GM18507 (cell line): ENCODE results near the gene SLC41A3.
"Not testable (repeated sequence)": the region's sequence is repeated elsewhere in the genome, so short reads cannot be mapped to it uniquely, and the experiment has no call there.

ENCODE experiments used
- DNase-seq: peaks from one replicate; pipeline ENCODE4 v3.0.0; 2011; ENCODE audit warnings: low read depth; ENCODE audit not compliant: insufficient read length; ENCODE audit errors: extremely low spot score
- FAIRE-seq: peaks from 2 replicates; lab custom pipeline; 2011; peaks lifted over from hg19 to GRCh38; lab: Jason Lieb, UNC

SLC41A3 gene

DNA sequence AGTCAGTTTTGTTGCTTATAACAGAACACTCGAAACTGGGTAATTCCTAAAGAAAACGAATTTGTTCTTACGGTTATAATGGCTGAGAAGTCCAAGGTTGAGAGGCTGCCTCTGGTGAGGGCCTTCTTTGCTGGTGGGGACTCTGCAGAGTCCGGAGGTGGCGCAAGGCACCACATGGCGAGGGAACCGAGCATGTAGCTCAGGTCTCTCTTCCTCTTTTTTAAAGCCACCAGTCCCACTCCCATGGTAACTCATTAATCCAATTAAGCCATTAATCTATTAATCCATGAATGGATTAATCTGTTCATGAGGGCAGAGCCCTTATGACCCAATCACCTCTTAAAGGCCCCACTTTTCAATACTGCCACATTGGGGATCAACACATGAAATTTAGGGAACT is 64.9 kb downstream of the SLC41A3 start:
- DNase-seq (no peak), FAIRE-seq (no peak)

DNA sequence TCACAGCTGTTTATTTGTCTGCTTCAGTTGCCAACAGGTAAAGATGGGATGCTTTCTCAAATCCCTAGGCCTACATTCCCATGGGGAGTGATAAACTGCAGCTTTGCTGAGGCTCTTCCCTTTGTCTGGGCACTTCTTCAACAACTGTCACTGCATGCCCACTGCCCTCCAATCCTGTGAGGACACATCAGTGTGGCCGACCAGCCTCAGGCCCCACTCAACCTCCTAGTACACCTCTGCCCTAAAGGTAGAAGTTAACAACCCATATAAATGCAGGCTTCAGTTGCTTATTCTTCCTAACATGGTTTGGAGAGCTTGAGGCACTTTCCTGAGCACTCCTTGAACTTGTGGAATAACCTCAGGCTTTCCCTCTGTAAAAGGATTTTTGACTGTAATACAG is 65.4 kb downstream of the SLC41A3 start:
- FAIRE-seq (no peak), DNase-seq (no peak)

DNA sequence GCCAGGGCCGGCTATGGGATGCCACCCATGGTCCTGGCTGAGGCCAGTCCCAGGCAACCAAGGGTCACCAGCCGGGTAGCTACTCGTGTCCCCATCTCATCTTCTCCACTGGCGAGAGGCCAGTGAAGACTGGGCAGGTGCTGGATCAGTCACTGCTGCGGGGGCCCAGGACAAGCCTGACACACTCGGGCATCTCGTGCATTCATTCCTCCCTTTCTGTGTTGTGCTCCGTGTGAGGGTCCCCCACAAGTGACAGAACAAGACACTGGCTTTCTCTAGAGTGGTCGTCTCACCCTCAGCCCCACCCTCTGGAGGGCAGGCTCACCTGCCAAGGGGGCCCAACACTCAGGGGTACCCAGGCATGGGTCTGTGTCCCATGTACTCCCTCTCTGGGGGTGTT is 66.6 kb downstream of the SLC41A3 start:
- FAIRE-seq (no peak), DNase-seq (no peak)

DNA sequence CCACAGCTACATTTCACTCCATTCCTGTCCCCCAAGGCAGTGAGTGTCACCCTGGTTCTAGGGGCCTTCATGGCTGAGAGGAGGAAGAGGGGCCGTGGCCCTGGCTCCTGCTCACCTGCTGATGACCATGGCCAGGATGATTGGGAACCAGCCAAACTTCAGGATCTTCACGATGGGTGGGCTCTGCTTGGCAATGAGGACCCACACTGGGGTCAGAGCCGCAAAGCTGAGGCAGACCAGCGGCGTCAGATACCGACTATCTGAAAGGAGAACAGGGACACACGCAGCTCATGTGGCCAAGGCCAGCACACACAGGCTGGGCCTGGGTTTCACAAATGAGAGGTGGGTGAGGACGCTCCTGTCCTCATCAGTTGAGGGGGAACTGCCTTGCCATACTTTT is 67.3 kb downstream of the SLC41A3 start:
- no peak for DNase-seq
- no peak for FAIRE-seq

DNA sequence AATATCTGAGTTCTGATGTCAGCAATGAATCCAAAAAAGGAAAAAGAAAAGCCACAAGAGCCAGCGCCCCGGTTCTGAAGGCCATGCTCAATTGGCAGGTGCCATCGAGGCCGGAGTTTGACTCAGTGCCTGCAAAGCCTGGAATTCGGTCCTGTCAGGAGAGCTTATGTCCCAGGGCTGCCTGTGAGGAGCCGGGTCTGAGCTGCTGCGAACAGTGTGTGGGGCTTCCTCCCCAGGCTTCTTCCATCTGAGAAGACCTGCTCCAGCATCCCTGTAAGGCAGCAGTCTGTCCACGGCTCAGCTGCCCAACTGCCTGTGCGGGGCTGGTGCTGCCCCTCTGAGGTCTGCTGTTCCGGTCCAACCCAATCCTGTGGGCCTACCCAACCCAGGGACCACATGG is 68.8 kb downstream of the SLC41A3 start:
- FAIRE-seq (no peak), DNase-seq (no peak)

DNA sequence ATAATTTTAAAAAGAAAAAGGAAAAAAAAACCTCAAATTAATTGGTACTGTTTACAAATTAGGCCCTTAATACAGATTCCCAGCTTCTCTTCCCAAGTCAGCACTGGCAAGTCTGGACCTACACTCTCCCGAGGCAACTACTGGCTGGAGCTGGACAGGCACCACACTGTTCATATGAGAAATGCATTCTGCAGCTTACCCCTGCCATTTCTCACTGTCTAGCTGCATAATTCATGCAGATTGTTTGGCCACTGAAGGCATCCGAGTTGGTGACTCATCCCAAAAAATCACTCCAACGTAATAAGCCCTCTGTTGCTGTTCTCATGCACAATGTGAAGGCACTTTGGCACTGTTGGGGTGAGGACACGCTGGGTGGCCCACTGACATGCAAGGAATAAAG is 69.7 kb downstream of the SLC41A3 start:
- FAIRE-seq (no peak), DNase-seq (no peak)

DNA sequence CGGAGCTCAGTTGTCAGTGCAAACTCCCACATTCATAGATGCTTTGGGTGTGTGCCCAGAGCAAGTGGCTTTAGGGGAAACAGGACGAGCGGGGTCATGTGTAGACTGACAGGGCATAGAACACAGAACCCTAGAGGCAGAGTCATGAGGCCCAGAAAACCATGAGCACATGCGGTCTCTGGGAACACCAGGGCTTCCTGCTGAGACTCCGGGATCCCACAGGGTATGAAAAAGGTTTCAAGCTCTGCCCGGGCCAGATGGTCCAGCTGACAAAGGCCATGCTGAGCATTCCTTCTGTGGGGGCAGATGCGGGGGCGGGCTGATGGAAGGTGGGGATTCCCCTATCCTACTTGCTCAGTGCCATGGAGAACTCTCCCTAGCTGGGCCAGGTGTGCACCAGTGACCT is 70.2 kb downstream of the SLC41A3 start:
- no peak for FAIRE-seq

DNA sequence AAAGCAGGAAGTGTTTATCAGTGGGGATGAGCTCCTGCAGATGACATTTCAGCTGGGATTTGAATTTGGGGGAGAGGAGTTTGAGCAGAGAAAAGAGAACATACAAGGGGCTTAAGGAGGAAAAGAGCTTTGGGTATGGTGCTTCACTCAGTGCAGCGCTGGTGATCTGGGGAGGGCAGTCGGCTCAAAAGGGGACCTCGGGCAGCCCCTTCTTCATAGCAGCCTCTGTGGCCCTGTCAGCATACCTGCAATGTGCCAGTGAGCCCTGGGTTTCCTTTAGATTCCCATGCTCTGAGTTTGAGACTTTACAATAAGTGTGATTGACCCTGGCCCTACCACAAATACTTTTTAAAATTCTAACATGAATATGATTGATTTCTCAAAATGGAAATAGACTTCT is 74.7 kb downstream of the SLC41A3 start:
- FAIRE-seq (no peak), DNase-seq (no peak)

More for the DNA sequence above, 70.2 kb downstream of the SLC41A3 start:
- DNase-seq: no peak

DNA sequence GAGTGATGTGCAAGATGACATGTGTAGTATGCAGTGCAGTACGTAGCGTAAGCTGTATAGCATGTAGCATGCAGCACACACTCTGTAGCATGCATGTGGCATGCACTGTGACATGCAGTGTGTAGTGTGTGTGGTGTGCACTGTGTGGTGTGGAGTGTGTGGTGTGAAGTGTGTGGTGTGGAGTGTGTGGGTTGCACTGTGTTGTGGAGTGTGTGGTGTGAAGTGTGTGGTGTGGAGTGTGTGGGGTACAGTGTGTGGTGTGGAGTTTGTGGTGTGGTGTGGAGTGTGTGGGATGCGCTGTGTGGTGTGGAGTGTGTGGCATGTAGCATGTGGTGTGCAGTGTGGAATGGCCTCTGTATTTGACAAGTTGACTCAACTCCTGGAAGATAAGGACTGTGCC is 75.7 kb downstream of the SLC41A3 start:
- FAIRE-seq: no peak

DNA sequence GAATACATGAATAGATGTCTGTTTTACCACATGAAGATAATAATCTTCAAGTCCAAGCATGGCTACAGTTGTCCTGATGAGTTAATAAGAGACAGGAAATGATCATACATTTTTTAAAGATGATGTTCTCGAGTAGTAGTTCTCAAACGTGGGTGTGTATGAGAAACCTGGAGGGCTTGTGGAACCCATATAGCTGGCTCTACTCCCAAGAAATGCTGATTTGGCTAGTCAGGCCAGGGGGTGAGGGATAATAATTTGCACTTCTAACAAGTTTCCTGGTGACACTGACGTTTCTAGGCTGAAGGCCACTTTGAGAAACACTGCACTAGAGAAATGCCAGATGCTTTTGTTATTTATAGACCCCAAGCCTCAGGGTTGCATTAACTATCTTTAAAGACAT is 78.0 kb downstream of the SLC41A3 start:
- FAIRE-seq: no peak
- DNase-seq: no peak

More for the DNA sequence above, 75.7 kb downstream of the SLC41A3 start:
- no peak for DNase-seq

DNA sequence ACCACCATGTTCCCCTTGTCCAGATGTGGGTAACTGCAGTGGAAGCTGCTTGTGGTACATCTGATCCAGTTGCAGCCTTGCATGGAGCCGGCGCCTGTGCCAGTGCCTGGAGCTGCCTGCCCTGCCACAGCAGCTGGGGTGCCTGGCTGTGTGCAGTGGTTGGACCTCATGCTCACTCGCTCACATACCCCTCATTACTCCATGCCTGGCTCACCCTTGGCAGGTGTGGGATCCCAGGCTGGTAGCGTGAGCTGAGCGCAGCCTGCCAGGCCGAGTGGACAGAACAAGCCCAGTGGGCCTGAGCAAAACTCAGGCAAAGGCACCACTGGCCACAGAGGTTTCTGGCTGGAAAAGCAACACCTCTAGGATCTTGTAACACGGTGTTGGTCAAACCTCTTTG is 79.2 kb downstream of the SLC41A3 start:
- FAIRE-seq (no peak), DNase-seq (no peak)

DNA sequence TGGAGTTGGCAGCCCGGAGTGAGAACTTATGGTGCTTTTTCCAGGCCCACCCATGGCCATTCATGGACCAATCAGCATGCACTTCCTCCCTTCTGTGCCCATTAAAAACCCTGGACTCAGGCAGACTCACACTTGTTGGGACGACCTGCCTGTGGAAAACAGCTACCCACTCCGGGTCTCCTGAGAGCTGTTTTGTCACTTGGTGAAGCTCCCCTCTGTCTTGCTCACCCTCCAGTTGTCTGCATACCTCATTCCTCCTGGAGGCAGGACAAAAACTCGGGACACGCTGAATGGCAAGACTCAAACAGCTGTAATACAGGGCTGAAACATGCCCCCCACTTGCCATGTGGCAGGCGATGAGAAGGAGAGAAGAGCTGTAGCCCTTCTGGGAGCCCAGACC is 79.7 kb downstream of the SLC41A3 start:
- no peak for FAIRE-seq
- DNase-seq: no peak

DNA sequence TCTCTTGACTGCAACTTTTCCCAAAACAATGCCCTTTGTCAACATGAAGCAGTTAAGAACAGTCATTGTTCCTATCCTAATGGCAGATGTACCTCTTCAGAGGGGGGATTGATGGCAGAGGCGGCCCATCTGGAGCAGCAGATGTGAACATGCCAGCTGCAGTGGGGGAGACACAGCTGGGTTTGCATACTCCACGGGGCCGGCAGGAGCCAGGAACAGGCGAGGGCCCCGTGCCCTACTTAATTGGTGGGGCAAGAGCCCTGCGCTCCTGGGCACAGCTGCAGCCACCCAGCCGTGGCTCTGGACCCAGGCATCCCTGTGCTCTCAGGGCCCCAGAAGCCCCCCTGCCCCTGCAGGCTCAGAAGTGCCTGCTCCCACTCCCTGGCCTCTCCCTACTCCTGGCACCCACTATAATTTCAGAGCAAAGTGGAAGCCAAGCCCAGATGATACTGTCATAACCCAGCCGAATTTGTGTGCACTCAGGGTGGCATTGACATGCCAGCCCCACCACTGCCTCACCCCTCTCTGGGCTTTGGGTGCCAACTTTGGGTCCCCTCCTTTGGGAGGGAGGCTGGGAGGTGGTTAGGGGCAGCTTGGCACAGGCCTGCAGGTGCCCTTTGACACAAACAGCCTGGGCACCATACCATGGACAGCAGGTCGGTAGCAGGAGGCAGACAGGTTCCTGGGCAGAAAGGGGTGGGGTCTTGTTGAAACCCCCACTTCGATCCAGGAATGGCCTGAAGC is 80.3 kb downstream of the SLC41A3 start:
- no peak for DNase-seq
- no peak for FAIRE-seq

DNA sequence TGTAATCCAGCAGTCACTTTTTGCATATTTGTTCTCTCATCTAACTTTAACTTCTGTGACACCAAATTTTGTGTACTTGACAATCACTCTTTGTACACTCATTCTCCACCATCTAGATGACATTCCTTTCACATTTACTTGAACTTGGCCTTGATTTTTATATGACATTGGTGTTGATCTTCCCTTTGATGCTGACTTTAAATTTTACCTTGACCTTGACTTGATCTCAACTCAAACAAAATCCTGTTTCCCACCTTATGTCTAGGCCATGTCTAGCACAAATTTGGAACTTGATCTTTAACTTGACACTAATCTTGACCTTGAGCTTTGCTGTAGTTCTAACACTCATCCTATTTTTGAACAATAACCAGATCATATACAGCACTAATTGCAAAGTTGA is 81.7 kb downstream of the SLC41A3 start:
- FAIRE-seq: no peak
- no peak for DNase-seq

DNA sequence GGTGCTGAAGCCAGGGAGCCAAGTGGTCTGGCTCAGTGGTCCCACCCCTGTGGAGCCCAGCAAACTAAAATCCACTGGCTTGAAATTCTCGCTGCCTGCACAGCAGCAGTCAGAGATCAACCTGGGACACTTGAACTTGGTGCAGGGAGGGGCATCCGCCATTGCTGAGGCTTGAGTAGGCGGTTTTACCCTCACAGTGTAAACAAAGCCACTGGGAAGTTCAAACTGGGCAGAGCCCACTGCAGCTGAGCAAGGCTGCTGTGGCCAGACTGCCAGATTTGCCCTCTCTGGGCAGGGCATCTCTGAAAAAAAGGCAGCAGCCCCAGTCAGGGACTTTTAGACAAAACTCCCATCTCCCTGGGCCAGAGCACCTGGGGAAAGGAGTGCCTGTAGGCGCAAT is 87.2 kb downstream of the SLC41A3 start:
- not testable (repeated sequence) for FAIRE-seq, DNase-seq

DNA sequence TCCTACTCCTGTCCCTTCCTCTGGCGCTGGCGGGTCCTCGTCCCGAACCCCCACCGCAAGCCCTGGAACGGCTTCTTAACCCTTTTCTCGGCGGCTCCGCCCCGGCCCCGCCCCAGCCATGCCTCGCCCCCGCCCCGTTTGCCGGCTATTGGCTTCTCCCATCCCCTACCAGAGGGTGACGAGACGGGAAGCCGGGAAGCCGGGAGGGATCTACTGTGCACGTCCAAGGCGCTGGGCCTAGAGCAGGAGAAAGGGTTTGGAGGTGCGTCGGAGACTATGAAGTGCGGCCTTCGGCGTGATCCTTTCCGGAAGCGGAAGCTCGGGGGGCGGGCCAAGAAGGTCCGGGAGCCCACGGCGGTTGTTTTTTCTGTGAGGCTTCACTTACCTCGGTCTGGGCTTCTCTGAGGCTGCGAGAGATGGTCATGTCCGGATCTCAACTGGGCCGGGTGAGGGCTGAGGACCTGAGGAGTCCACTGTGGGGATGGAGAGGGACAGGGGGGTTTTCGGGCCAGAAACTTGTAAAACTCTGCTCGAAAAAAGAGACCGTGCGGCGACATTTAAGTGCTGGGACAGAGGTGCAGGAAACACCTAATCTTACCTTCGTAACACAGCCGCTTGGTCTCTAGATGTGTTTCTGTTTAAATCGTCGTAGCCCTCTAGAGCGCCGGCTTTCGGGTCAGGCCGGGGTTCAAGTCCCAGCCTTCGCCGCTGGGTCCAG is 93.5 kb downstream of the SLC41A3 start:
- FAIRE-seq (peak; percentile 75), DNase-seq (peak; percentile 37)

DNA sequence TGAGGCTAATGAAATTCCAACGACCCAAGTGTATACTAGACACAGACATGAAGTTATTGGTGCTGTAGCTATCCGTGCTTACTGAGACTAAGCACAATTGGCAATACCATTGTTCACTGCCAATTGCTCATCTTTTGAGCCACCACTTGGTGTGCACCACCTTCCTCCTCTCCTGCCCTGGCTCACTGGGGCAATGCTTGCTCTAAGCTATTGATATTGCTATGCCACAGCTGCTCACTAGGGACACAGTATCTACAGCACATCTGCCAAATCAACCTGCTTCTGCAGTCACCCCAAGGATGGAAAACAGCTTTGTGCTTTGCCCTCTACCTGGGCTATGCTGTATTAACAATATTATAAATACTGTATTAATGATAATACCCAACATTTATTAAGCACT is 99.0 kb downstream of the SLC41A3 start:
- FAIRE-seq: peak; percentile 79
- DNase-seq: not testable (repeated sequence)

DNA sequence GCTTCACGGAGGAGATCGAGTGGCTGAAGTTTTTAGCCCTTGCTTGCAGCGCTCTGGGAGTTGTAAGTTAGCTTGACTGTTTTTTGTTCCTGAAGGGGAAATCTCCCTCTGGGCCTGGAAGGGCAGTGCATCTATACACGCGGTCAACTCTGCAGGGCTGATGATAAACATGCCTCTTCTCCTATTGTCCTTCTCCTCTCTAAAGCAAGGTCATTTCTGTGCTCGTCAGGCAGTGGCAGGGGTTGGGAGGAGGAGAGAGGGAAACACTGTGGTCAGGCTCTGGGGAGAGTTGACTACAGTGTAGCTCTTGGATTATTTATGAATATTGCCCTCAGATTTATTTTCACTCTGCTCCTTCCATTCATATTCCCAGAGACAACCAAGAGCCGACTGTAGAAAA is 106.8 kb downstream of the SLC41A3 start:
- FAIRE-seq, DNase-seq: not testable (repeated sequence)

DNA sequence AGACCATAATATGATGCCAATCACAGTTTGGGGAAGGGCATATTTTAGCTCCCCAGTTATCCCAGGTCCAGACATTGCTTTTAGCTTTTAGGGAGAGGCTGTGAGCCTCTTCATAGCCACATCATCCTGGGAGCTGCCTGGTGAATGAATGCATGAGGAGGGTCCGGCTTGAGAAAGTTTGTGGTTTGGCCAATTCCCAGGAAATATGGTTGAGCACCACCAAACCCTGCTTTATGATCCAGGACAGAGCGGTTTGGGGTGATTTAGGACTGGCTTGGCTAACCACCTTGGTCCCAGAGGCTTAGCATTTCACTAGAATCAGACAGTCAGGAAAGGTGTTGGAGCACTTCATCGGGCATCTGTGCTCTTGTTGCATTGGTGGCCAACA is 107.9 kb downstream of the SLC41A3 start:
- FAIRE-seq: not testable (repeated sequence)

DNA sequence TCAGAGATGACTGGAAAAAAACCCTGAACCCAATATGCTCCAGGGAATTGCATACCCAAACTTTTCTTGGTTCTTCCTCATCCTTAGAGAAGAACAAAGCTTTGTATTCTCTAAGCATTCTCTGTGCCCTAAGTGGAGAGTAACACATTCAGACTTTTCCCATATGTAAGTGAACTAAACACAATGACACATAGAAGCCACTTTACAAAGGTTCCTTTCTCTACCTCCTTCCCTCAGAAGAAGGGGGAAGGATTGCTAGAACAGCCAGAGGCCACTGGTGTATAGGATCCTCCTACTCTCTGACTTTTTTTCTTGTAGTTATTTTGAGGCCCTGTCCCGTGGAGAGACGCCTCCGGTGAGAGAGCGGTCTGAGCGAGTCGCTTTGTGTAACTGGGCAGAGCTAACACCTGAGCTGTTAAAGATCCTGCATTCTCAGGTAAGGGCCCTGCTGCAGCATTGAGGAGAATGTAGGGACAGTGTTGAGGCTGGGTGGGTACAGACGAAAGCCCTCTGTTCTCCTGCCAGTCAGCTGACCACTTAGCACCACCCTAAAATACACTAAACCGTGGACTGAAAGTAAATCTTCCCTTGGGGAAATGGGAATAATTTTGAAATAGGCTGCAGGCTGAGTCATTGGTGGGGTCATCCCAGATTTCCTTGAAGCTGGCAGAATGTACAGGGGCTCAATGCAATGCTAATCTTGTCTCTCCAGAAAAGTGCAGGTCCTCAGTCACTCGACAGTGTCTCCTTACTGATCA is 108.5 kb downstream of the SLC41A3 start:
- FAIRE-seq, DNase-seq: not testable (repeated sequence)

More for the DNA sequence above, 107.9 kb downstream of the SLC41A3 start:
- DNase-seq: not testable (repeated sequence)
